Liver (tissue), 9 donors: Measurements from ENCODE around the gene SH3RF3. TPM values are rescaled to one million over a fixed set of nuclear protein-coding genes. Genes with fewer than 3 reads are reported as not detected.

Experiments used
- DNase-seq: peaks from one replicate; pipeline ENCODE4 v3.0.0-alpha.2; 2017; ENCODE audit warnings: low spot score
- H3K27ac ChIP-seq, 2 donors: one replicate each; pipeline ENCODE4 v1.7.0; 2013; ENCODE audit warnings: inconsistent platforms in 2 of 2, low read length in 2 of 2, control low read depth in 1 of 2, low read depth in 1 of 2, mild to moderate bottlenecking in 1 of 2
- H3K27me3 ChIP-seq, 4 donors: one replicate each; pipeline versions ENCODE4 v1.6.1 to v1.7.0; 2013; ENCODE audit warnings: low read length in 3 of 4, inconsistent platforms in 1 of 4, mild to moderate bottlenecking in 1 of 4, moderate library complexity in 1 of 4; ENCODE audit not compliant: control insufficient read depth in 4 of 4, insufficient read depth in 4 of 4
- H3K36me3 ChIP-seq, 4 donors: one replicate each; pipeline versions ENCODE4 v1.6.1 to v1.7.0; 2013; ENCODE audit warnings: low read length in 3 of 4, mild to moderate bottlenecking in 3 of 4, low read depth in 1 of 4, moderate library complexity in 1 of 4; ENCODE audit not compliant: control insufficient read depth in 4 of 4, insufficient read depth in 3 of 4
- H3K4me1 ChIP-seq, 4 donors: one replicate each; pipeline versions ENCODE4 v1.6.1 to v1.7.0; 2013; ENCODE audit warnings: low read length in 3 of 4, mild to moderate bottlenecking in 3 of 4, moderate library complexity in 1 of 4; ENCODE audit not compliant: control insufficient read depth in 4 of 4, insufficient read depth in 4 of 4
- H3K4me3 ChIP-seq, 3 donors: one replicate each; pipeline versions ENCODE4 v1.6.1 to v1.7.0; 2013; ENCODE audit warnings: low read length in 3 of 3, control low read depth in 1 of 3, low read depth in 1 of 3, mild to moderate bottlenecking in 1 of 3
- H3K9ac ChIP-seq, 2 donors: one replicate each; pipeline ENCODE4 v1.7.0; 2013; ENCODE audit warnings: low read length in 2 of 2, mild to moderate bottlenecking in 2 of 2, moderate library complexity in 2 of 2, control low read depth in 1 of 2, low read depth in 1 of 2
- H3K9me3 ChIP-seq, 4 donors: one replicate each; pipeline versions ENCODE4 v1.6.1 to v1.7.0; 2013; ENCODE audit warnings: low read length in 3 of 4; ENCODE audit not compliant: control insufficient read depth in 4 of 4
- ATF3 ChIP-seq: IDR thresholded peaks from 2 replicates; pipeline ENCODE4 v1.6.1; 2016; ENCODE audit warnings: antibody characterized with exemption
- CTCF ChIP-seq: fragments of 150-350 bp; IDR thresholded peaks from 2 replicates; pipeline ENCODE4 v1.5.1; 2017; ENCODE audit warnings: improper control_type of control experiment, low read depth, low read length; ENCODE audit not compliant: missing input control
- FOXA1 ChIP-seq: IDR thresholded peaks from 2 replicates; pipeline ENCODE4 v1.6.1; 2016; ENCODE audit warnings: antibody characterized with exemption
- FOXA2 ChIP-seq: IDR thresholded peaks from 2 replicates; pipeline ENCODE4 v1.6.1; 2016; ENCODE audit warnings: antibody characterized with exemption
- GABPA ChIP-seq, 2 donors: IDR thresholded peaks in 1 of 2; conservative IDR thresholded peaks in 1 of 2; 2 replicates each; pipeline ENCODE4 v1.6.1; 2016; ENCODE audit warnings: antibody characterized with exemption in 2 of 2, mild to moderate bottlenecking in 1 of 2, moderate library complexity in 1 of 2
- HNF4G ChIP-seq: IDR thresholded peaks from 2 replicates; pipeline ENCODE4 v1.6.1; 2016; ENCODE audit warnings: antibody characterized with exemption
- JUND ChIP-seq, 2 donors: IDR thresholded peaks; 2 replicates each; pipeline ENCODE4 v1.6.1; 2016; ENCODE audit warnings: antibody characterized with exemption in 2 of 2
- RAD21 ChIP-seq, 2 donors: IDR thresholded peaks; 2 replicates each; pipeline ENCODE4 v1.6.1; 2016; ENCODE audit warnings: antibody characterized with exemption in 2 of 2, mild to moderate bottlenecking in 2 of 2
- SP1 ChIP-seq: IDR thresholded peaks from 2 replicates; pipeline ENCODE4 v1.6.1; 2018; ENCODE audit warnings: antibody characterized with exemption, mild to moderate bottlenecking
- YY1 ChIP-seq: IDR thresholded peaks from 2 replicates; pipeline ENCODE4 v1.6.1; 2016; ENCODE audit warnings: antibody characterized with exemption, mild to moderate bottlenecking
- ZBTB33 ChIP-seq: IDR thresholded peaks from 2 replicates; pipeline ENCODE4 v1.6.1; 2016; ENCODE audit warnings: antibody characterized with exemption
- WGBS: extraction: QIAGEN DNeasy Blood & Tissue Kit; methylation state at CpG from one replicate; pipeline ENCODE4 v1.1.7; 2013; 5-methylcytosine and 5-hydroxymethylcytosine counted together
- polyA plus RNA-seq, 2 donors: library from polyadenylated mRNA; stranded (reverse) in 1 of 2; unstranded in 1 of 2; fragments of 200-250 nt in 1 of 2; fragments of >200 nt in 1 of 2; fragmentation: Nextera tagmentation in 1 of 2; extraction: Ambion mirVana in 1 of 2; gene quantifications; one replicate each; pipeline versions ENCODE4 v1.2.1 to v1.2.3, GENCODE V29; 2013 to 2015
- total RNA-seq, 2 donors: library from RNA; depleted of rRNA; stranded (reverse); fragments of >200 nt; gene quantifications; one replicate each; pipeline ENCODE4 v1.2.3, GENCODE V29; 2014
- TF ChIP-seq, protein P1 (sequence below): IDR thresholded peaks from 2 replicates; pipeline ENCODE4 v1.6.1; 2016; ENCODE audit warnings: antibody characterized with exemption
- TF ChIP-seq, protein P2 (sequence below): IDR thresholded peaks from 2 replicates; pipeline ENCODE4 v1.6.1; 2016; ENCODE audit warnings: antibody characterized with exemption, mild to moderate bottlenecking
- donor health status: healthy.
- donor health status: healthy.
- donor health status: healthy.
- donor health status: healthy.
- donor health status: healthy.

The SH3RF3 gene
- total and polyA plus RNA-seq, 4 donors, result 0.11 to 1.0 (median 0.54) TPM

DNA sequence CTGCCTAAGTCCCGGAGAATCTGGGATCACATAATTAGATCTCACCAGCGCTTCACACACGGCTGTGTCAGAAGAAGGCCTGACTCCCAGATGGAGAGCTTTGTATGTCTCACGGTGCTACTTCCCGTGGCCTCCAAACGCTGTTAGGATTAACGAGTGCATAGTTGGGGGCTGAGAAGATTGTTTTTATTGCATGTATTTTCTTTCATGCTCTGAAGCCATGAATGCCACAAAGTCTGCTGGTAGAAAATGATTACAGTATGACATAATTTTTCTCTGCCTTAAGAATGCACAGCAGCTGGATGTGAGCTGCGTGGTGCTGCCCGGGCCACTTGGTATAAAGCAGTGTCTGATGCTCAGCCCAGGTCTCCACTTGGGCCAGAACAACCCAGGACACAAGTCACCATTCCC is 318.3 kb downstream of the SH3RF3 start:
- H3K27me3 ChIP-seq, result no peaks in the 10 kb centered on the region
- H3K4me1 ChIP-seq, result peaks cover 3 to 18% (median 11%) of the 10 kb centered on the region in 4 donors
- peaks cover 0 to 1% (median 0%) of the 10 kb centered on the region in 4 donors for H3K9me3 ChIP-seq
- H3K36me3 ChIP-seq, result no peaks in the 10 kb centered on the region
- no peak overlapping the region for H3K4me3 ChIP-seq
- no peak overlapping the region for H3K9ac ChIP-seq
- H3K27ac ChIP-seq, result no peak overlapping the region
- TF ChIP-seq RAD21 (IDR thresholded peaks at IDR 0.05) (no peak), SP1 (no peak), ZBTB33 (no peak), GABPA (IDR thresholded peaks at IDR 0.05 in 1 of 2, conservative IDR thresholded peaks at IDR 0.05 in 1 of 2) (no peak), ATF3 (no peak), HNF4G (no peak), CTCF (no peak), JUND (IDR thresholded peaks at IDR 0.05) (no peak), FOXA1 (no peak), FOXA2 (no peak)
- TF ChIP-seq, protein P1, sequence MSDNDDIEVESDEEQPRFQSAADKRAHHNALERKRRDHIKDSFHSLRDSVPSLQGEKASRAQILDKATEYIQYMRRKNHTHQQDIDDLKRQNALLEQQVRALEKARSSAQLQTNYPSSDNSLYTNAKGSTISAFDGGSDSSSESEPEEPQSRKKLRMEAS, result no peak
- 92% methylated on average over 9 of the region's 9 CpGs for WGBS
- no peak for DNase-seq

- Histone ChIP-seq H3K4me1 (peaks cover 5 to 18% (median 11%) of the 10 kb centered on the region in 4 donors), H3K4me3 (no peak overlapping the region), H3K27ac (no peak overlapping the region), H3K27me3 (no peaks in the 10 kb centered on the region), H3K9me3 (peaks cover 0 to 1% (median 0%) of the 10 kb centered on the region in 4 donors), H3K36me3 (no peaks in the 10 kb centered on the region), H3K9ac (no peak overlapping the region)
- no peak for DNase-seq
- no peak for TF ChIP-seq FOXA2
- TF ChIP-seq SP1, result no peak
- no peak for TF ChIP-seq RAD21 (IDR thresholded peaks at IDR 0.05)
- TF ChIP-seq, protein P2, sequence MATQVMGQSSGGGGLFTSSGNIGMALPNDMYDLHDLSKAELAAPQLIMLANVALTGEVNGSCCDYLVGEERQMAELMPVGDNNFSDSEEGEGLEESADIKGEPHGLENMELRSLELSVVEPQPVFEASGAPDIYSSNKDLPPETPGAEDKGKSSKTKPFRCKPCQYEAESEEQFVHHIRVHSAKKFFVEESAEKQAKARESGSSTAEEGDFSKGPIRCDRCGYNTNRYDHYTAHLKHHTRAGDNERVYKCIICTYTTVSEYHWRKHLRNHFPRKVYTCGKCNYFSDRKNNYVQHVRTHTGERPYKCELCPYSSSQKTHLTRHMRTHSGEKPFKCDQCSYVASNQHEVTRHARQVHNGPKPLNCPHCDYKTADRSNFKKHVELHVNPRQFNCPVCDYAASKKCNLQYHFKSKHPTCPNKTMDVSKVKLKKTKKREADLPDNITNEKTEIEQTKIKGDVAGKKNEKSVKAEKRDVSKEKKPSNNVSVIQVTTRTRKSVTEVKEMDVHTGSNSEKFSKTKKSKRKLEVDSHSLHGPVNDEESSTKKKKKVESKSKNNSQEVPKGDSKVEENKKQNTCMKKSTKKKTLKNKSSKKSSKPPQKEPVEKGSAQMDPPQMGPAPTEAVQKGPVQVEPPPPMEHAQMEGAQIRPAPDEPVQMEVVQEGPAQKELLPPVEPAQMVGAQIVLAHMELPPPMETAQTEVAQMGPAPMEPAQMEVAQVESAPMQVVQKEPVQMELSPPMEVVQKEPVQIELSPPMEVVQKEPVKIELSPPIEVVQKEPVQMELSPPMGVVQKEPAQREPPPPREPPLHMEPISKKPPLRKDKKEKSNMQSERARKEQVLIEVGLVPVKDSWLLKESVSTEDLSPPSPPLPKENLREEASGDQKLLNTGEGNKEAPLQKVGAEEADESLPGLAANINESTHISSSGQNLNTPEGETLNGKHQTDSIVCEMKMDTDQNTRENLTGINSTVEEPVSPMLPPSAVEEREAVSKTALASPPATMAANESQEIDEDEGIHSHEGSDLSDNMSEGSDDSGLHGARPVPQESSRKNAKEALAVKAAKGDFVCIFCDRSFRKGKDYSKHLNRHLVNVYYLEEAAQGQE, result no peak
- no peak for TF ChIP-seq YY1
- no peak for TF ChIP-seq GABPA (IDR thresholded peaks at IDR 0.05 in 1 of 2, conservative IDR thresholded peaks at IDR 0.05 in 1 of 2)
- TF ChIP-seq ZBTB33, result no peak
- WGBS, result 88% methylated on average over 6 of the region's 6 CpGs
These were observed 318.8 kb downstream of the SH3RF3 start for GRCh38 chr2:109447776-109448175.
